OCI-LY7 (cell line): ENCODE measurements around the gene CPEB4.

Source experiments
- EZH2phosphoT487 ChIP-seq: fragments of 200-600 bp; sonication (generic); IDR thresholded peaks from 2 replicates; pipeline ENCODE4 v1.6.1; 2018; ENCODE audit warnings: low read depth, borderline replicate concordance, mild to moderate bottlenecking, mixed run types, antibody characterized with exemption, low read length, moderate library complexity, mixed read lengths
- TF ChIP-seq, protein P1 (sequence below): fragments of 200-600 bp; sonication (generic); conservative IDR thresholded peaks from 2 replicates; pipeline ENCODE4 v1.5.1; 2014; ENCODE audit warnings: mild to moderate bottlenecking, antibody characterized with exemption, low read length, moderate library complexity, mixed read lengths

GRCh38 chr5:173855162-173855994 is 32.8 kb upstream of the CPEB4 start:
- TF ChIP-seq, protein P1, sequence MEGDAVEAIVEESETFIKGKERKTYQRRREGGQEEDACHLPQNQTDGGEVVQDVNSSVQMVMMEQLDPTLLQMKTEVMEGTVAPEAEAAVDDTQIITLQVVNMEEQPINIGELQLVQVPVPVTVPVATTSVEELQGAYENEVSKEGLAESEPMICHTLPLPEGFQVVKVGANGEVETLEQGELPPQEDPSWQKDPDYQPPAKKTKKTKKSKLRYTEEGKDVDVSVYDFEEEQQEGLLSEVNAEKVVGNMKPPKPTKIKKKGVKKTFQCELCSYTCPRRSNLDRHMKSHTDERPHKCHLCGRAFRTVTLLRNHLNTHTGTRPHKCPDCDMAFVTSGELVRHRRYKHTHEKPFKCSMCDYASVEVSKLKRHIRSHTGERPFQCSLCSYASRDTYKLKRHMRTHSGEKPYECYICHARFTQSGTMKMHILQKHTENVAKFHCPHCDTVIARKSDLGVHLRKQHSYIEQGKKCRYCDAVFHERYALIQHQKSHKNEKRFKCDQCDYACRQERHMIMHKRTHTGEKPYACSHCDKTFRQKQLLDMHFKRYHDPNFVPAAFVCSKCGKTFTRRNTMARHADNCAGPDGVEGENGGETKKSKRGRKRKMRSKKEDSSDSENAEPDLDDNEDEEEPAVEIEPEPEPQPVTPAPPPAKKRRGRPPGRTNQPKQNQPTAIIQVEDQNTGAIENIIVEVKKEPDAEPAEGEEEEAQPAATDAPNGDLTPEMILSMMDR = no peak
- no peak for TF ChIP-seq EZH2phosphoT487
